Body of pancreas (tissue), 4 donors: ENCODE data around the gene BABAM1. TPM values are rescaled to one million over a fixed set of nuclear protein-coding genes. Genes with fewer than 3 reads are reported as not detected.

ENCODE experiments used
- ATAC-seq: fragments of 150-250 bp; one replicate; pipeline ENCODE4 v1.9.1; 2016
- DNase-seq, 4 donors: peaks; one replicate each; pipeline ENCODE4 v3.0.0-alpha.2; 2019
- H3K27ac ChIP-seq, 4 donors: fragments of 200-600 bp; sonication (generic); 1 replicate in 3 of 4; 2 replicates in 1 of 4; pipeline versions ENCODE4 v1.5.1 to v1.6.1; 2016 to 2019; ENCODE audit warnings: mild to moderate bottlenecking in 1 of 4, mixed read lengths in 1 of 4, moderate library complexity in 1 of 4
- H3K27me3 ChIP-seq, 2 donors: fragments of 200-600 bp; sonication (generic); one replicate each; pipeline ENCODE4 v1.6.0; 2016; ENCODE audit warnings: mild to moderate bottlenecking in 1 of 2
- H3K36me3 ChIP-seq, 2 donors: fragments of 200-600 bp; sonication (generic); replicated peaks in 1 of 2; 2 replicates each; pipeline ENCODE4 v1.5.1; 2016; ENCODE audit warnings: low read depth in 2 of 2; ENCODE audit not compliant: insufficient read depth in 1 of 2
- H3K4me1 ChIP-seq: fragments of 200-600 bp; sonication (generic); one replicate; pipeline ENCODE4 v1.6.0; 2016
- H3K4me3 ChIP-seq, 2 donors: fragments of 200-600 bp; sonication (generic); 1 replicate in 1 of 2; 2 replicates in 1 of 2; pipeline ENCODE4 v1.5.1; 2016 to 2019
- H3K9me3 ChIP-seq, 3 donors: fragments of 200-600 bp; sonication (generic); 1 replicate in 2 of 3; 2 replicates in 1 of 3; pipeline ENCODE4 v1.5.1; 2016
- CTCF ChIP-seq, 7 experiments: fragments of 450-650 bp in 4 of 7; fragments of 200-600 bp in 3 of 7; sonication (generic) in 3 of 7; IDR thresholded peaks; one replicate each; pipeline ENCODE4 v1.5.1; 2016 to 2019; ENCODE audit warnings: antibody characterized with exemption in 7 of 7
- POLR2A ChIP-seq, 3 donors: fragments of 450-650 bp; IDR thresholded peaks; one replicate each; pipeline ENCODE4 v1.6.1; 2016; ENCODE audit warnings: antibody characterized with exemption in 3 of 3, mild to moderate bottlenecking in 2 of 3
- WGBS, 2 donors: methylation state at CpG; one replicate each; pipeline ENCODE4 v1.1.5; 2017; 5-methylcytosine and 5-hydroxymethylcytosine counted together
- intact Hi-C: fragments of 100-400 bp; cut with DNase I; formaldehyde crosslinking; loops from one replicate; pipeline ENCODE4 v1.15.1; 2023
- total RNA-seq, 2 donors: library from RNA; depleted of rRNA; stranded (reverse); fragments of >200 nt; gene quantifications; one replicate each; pipeline ENCODE4 v1.1.0, GENCODE V29; 2016

Gene BABAM1
- total RNA-seq, 2 donors from 2014 or later = 45.2 to 84.6 TPM

- 93 to 94% methylated on average over 8 to 22 of the region's 27 CpGs for WGBS, 2 donors
These were observed 59.9 kb downstream of the BABAM1 start for GRCh38 chr19:17327068-17327653.

GRCh38 chr19:17327654-17328516, 60.6 kb downstream of the BABAM1 start:
- 19 to 58% methylated on average over 29 to 61 of the region's 64 CpGs for WGBS, 2 donors
- ATAC-seq (peak; percentile 83), DNase-seq (peak; percentile 66 to 77 (median 71))
- H3K4me3 ChIP-seq = peak overlapping the region in 1 of 2 donors; percentile 33
- H3K4me1 ChIP-seq = peaks cover 22% of the 10 kb centered on the region
- H3K36me3 ChIP-seq = no peaks in the 10 kb centered on the region
- TF ChIP-seq CTCF (IDR thresholded peaks at IDR 0.05) (peak in 3 of 7 experiments; percentile 30 to 46 (median 43)), POLR2A (IDR thresholded peaks at IDR 0.05) (peak in 2 of 3 donors; percentile 23 to 24)
- peak overlapping the region in 3 of 4 donors; percentile 42 to 48 (median 47) for H3K27ac ChIP-seq
- no peaks in the 10 kb centered on the region for H3K27me3 ChIP-seq
- H3K9me3 ChIP-seq = no peaks in the 10 kb centered on the region
- intact Hi-C loops = no loop called here

More at GRCh38 chr19:17327068-17327653, 59.9 kb downstream of the BABAM1 start:
- Histone ChIP-seq H3K36me3 (no peaks in the 10 kb centered on the region), H3K4me3 (no peak overlapping the region), H3K27ac (peak overlapping the region in 1 of 4 donors; percentile 47), H3K27me3 (no peaks in the 10 kb centered on the region), H3K4me1 (peaks cover 22% of the 10 kb centered on the region), H3K9me3 (no peaks in the 10 kb centered on the region)
- ATAC-seq = no peak
- intact Hi-C loops = no loop called here
- no peak for DNase-seq
- TF ChIP-seq POLR2A (IDR thresholded peaks at IDR 0.05) = no peak
- no peak for TF ChIP-seq CTCF (IDR thresholded peaks at IDR 0.05)

Other genes with a start within 250 kb of the BABAM1 start
- gene CPAMD8, start 240.6 kb upstream of the BABAM1 start, total RNA-seq = 1 to 10 TPM; 2.0 to 5.2 TPM
- gene HAUS8, start 192.0 kb upstream of the BABAM1 start, total RNA-seq = 1 to 10 TPM; 1.6 to 2.3 TPM
- gene MYO9B, start 191.7 kb upstream of the BABAM1 start, total RNA-seq = 10 to 100 TPM; 26.2 to 56.0 TPM
- 10 to 100 TPM; 13.2 to 20.1 TPM for gene USE1, start 52.1 kb upstream of the BABAM1 start, total RNA-seq
- 10 to 100 TPM; 27.4 to 27.8 TPM for gene OCEL1, start 41.2 kb upstream of the BABAM1 start, total RNA-seq
- 10 to 100 TPM; 67.6 to 83.3 TPM for gene NR2F6, start 21.5 kb upstream of the BABAM1 start, total RNA-seq
- gene USHBP1, start 2.7 kb upstream of the BABAM1 start, total RNA-seq = 10 to 100 TPM in 1 of 2 donors, 1 to 10 TPM in 1; 9.2 to 10.4 TPM
- under 1 TPM in 1 of 2 donors, not detected in 1; 0.33 TPM for gene ANKLE1, start 14.5 kb downstream of the BABAM1 start, total RNA-seq
- gene ABHD8, start 36.0 kb downstream of the BABAM1 start, total RNA-seq = 10 to 100 TPM; 10.2 to 12.2 TPM
- gene MRPL34, start 38.4 kb downstream of the BABAM1 start, total RNA-seq = 100 to 1,000 TPM in 1 of 2 donors, 10 to 100 TPM in 1; 47.7 to 152 TPM
- gene DDA1, start 42.1 kb downstream of the BABAM1 start, total RNA-seq = 1 to 10 TPM; 3.3 to 6.2 TPM
- gene ANO8, start 67.4 kb downstream of the BABAM1 start, total RNA-seq = 10 to 100 TPM in 1 of 2 donors, 1 to 10 TPM in 1; 7.0 to 16.5 TPM
- 100 to 1,000 TPM in 1 of 2 donors, 10 to 100 TPM in 1; 13.7 to 127 TPM for gene GTPBP3, start 70.1 kb downstream of the BABAM1 start, total RNA-seq
- gene PLVAP, start 109.9 kb downstream of the BABAM1 start, total RNA-seq = 10 to 100 TPM; 37.9 to 49.8 TPM
- gene CCDC194, start 126.8 kb downstream of the BABAM1 start, total RNA-seq = not detected
- gene BST2, start 138.2 kb downstream of the BABAM1 start, total RNA-seq = 10 to 100 TPM; 34.3 to 43.6 TPM
- 10 to 100 TPM; 33.3 to 34.8 TPM for gene MVB12A, start 152.6 kb downstream of the BABAM1 start, total RNA-seq
- gene TMEM221, start 181.2 kb downstream of the BABAM1 start, total RNA-seq = under 1 TPM in 1 of 2 donors, not detected in 1; 0.52 TPM
- not detected for gene NXNL1, start 193.5 kb downstream of the BABAM1 start, total RNA-seq
- 10 to 100 TPM; 21.1 to 25.7 TPM for gene SLC27A1, start 203.1 kb downstream of the BABAM1 start, total RNA-seq
- gene PGLS, start 244.2 kb downstream of the BABAM1 start, total RNA-seq = 10 to 100 TPM; 64.9 to 82.7 TPM